GM12878 (cell line): ENCODE measurements around the gene PHACTR1. TPM values are rescaled to one million over a fixed set of nuclear protein-coding genes. Genes with fewer than 3 reads are reported as not detected.

Source experiments
- ATAC-seq: fragments of 200-7000 bp; cut with Tn5 transposase; 3 replicates; pipeline ENCODE4 v1.9.1; 2020; ENCODE audit warnings: mild to moderate bottlenecking, moderate library complexity
- BruUV-seq: library from RNA; stranded (reverse); fragments of 400-500 nt; replicated peaks from 2 replicates; lab custom pipeline; 2021; lab: Mats Ljungman, UMichigan
- CTCF ChIA-PET: fragments of 300-600 bp; sonication (Branson Sonifier 250); formaldehyde crosslinking; extraction: SDS; loops from one replicate; lab custom pipeline; 2021; ENCODE audit warnings: inconsistent platforms; lab: Yijun Ruan, JAX
- POLR2A ChIA-PET: fragments of 350-600 bp; formaldehyde crosslinking; extraction: SDS; loops from one replicate; lab custom pipeline; 2021; ENCODE audit warnings: inconsistent platforms; lab: Charles Lee
- RAD21 ChIA-PET: fragments of 300-600 bp; sonication (Branson Sonifier 250); formaldehyde crosslinking; loops from one replicate; lab custom pipeline; 2023; ENCODE audit warnings: antibody characterized with exemption; ENCODE audit not compliant: unreplicated experiment; lab: Charles Lee
- SMC1A ChIA-PET: fragments of 300-600 bp; sonication (Branson Sonifier 250); formaldehyde crosslinking; loops from one replicate; lab custom pipeline; 2023; ENCODE audit not compliant: unreplicated experiment, uncharacterized antibody; lab: Charles Lee
- DNase-seq: peaks from one replicate; pipeline ENCODE4 v3.0.0-alpha.2; 2011; ENCODE audit warnings: low read depth, low spot score
- FAIRE-seq: peaks from 3 replicates; lab custom pipeline; 2011; peaks lifted over from hg19 to GRCh38; lab: Jason Lieb, UNC
- H2AFZ ChIP-seq: 2 replicates; pipeline ENCODE4 v1.6.0; 2011; ENCODE audit warnings: low read depth, low read length, control low read depth; ENCODE audit not compliant: control insufficient read depth
- H3K27ac ChIP-seq: 2 replicates; pipeline ENCODE4 v1.5.1; 2011; ENCODE audit warnings: control low read depth; ENCODE audit not compliant: control insufficient read depth, insufficient read depth
- H3K27me3 ChIP-seq, 2 experiments: replicated peaks in 1 of 2; 2 replicates each; pipeline versions ENCODE4 v1.6.0 to v1.6.1; 2011; ENCODE audit warnings: low read length in 1 of 2; ENCODE audit not compliant: control insufficient read depth in 2 of 2, insufficient read depth in 2 of 2
- H3K36me3 ChIP-seq, 2 experiments: 2 replicates each; pipeline ENCODE4 v1.5.1; 2011; ENCODE audit warnings: low read length in 1 of 2; ENCODE audit not compliant: control insufficient read depth in 2 of 2, insufficient read depth in 2 of 2
- H3K4me1 ChIP-seq: 2 replicates; pipeline ENCODE4 v1.6.1; 2011; ENCODE audit warnings: mild to moderate bottlenecking, low read length, moderate library complexity, mixed read lengths; ENCODE audit not compliant: control insufficient read depth, insufficient read depth
- H3K4me2 ChIP-seq: 2 replicates; pipeline ENCODE4 v1.6.0; 2011; ENCODE audit warnings: control low read depth; ENCODE audit not compliant: control insufficient read depth, insufficient read depth
- H3K4me3 ChIP-seq: fragments of 200-600 bp; sonication (generic); 2 replicates; pipeline ENCODE4 v1.5.1; 2016
- H3K79me2 ChIP-seq: 2 replicates; pipeline ENCODE4 v1.6.0; 2011; ENCODE audit warnings: low read length; ENCODE audit not compliant: control insufficient read depth, insufficient read depth
- H3K9ac ChIP-seq: 2 replicates; pipeline ENCODE4 v1.8.0; 2011; ENCODE audit warnings: low read length, control low read depth, mixed read lengths; ENCODE audit not compliant: control insufficient read depth, insufficient read depth
- H3K9me3 ChIP-seq: replicated peaks from 3 replicates; pipeline ENCODE4 v1.5.1; 2011; ENCODE audit warnings: mild to moderate bottlenecking, low read length; ENCODE audit not compliant: control insufficient read depth, insufficient read depth
- H4K20me1 ChIP-seq: 2 replicates; pipeline ENCODE4 v1.6.0; 2011; ENCODE audit not compliant: control insufficient read depth, insufficient read depth
- BHLHE40 ChIP-seq, 2 experiments: fragments of 450-650 bp in 1 of 2; IDR thresholded peaks; 2 replicates each; pipeline ENCODE4 v1.6.1; 2011 to 2017; ENCODE audit warnings: low read depth in 2 of 2, borderline replicate concordance in 1 of 2, improper control_type of control experiment in 1 of 2, low read length in 1 of 2, mild to moderate bottlenecking in 1 of 2
- CBX3 ChIP-seq: fragments of 200-600 bp; sonication (generic); IDR thresholded peaks from 2 replicates; pipeline ENCODE4 v1.6.1; 2016; ENCODE audit warnings: low read depth, borderline replicate concordance
- CBX5 ChIP-seq: sonication (generic); IDR thresholded peaks from 2 replicates; pipeline ENCODE4 v1.6.1; 2016; ENCODE audit warnings: low read depth, moderate library complexity, mild to moderate bottlenecking, inconsistent platforms
- EP300 ChIP-seq, 2 experiments: fragments of 150-350 bp in 1 of 2; IDR thresholded peaks; 2 replicates each; pipeline ENCODE4 v1.6.1; 2011 to 2012; ENCODE audit warnings: low read depth in 2 of 2, low read length in 2 of 2, borderline replicate concordance in 1 of 2, improper control_type of control experiment in 1 of 2, inconsistent platforms in 1 of 2; ENCODE audit not compliant: control insufficient read depth in 1 of 2
- FOS ChIP-seq: IDR thresholded peaks from 3 replicates; pipeline ENCODE4 v1.6.1; 2011; ENCODE audit warnings: borderline replicate concordance; ENCODE audit not compliant: insufficient read length; ENCODE audit errors: extremely low read depth
- GABPA ChIP-seq: IDR thresholded peaks from 2 replicates; pipeline ENCODE4 v1.6.1; 2014; ENCODE audit warnings: antibody characterized with exemption, low read depth, mild to moderate bottlenecking, inconsistent platforms
- JUNB ChIP-seq: IDR thresholded peaks from 2 replicates; pipeline ENCODE4 v1.6.1; 2016; ENCODE audit warnings: antibody characterized with exemption, mild to moderate bottlenecking
- KAT2A ChIP-seq: conservative IDR thresholded peaks from 2 replicates; pipeline ENCODE4 v1.6.1; 2011; ENCODE audit warnings: low read depth, low read length; ENCODE audit not compliant: control insufficient read depth
- KDM1A ChIP-seq: fragments of 200-600 bp; sonication (generic); IDR thresholded peaks from 2 replicates; pipeline ENCODE4 v1.6.1; 2016; ENCODE audit warnings: borderline replicate concordance
- LARP7 ChIP-seq: fragments of 450-650 bp; IDR thresholded peaks from 2 replicates; pipeline ENCODE4 v1.6.1; 2017; ENCODE audit warnings: mild to moderate bottlenecking
- NR2F1 ChIP-seq: fragments of 450-650 bp; conservative IDR thresholded peaks from 2 replicates; pipeline ENCODE4 v1.6.1; 2017; ENCODE audit warnings: mild to moderate bottlenecking
- PBX3 ChIP-seq: IDR thresholded peaks from 2 replicates; pipeline ENCODE4 v1.6.1; 2011; ENCODE audit warnings: mild to moderate bottlenecking, low read depth, low read length, moderate library complexity; ENCODE audit not compliant: insufficient replicate concordance
- PKNOX1 ChIP-seq: fragments of 450-650 bp; IDR thresholded peaks from 2 replicates; pipeline ENCODE4 v1.6.1; 2016; ENCODE audit warnings: mild to moderate bottlenecking
- POLR2AphosphoS5 ChIP-seq: IDR thresholded peaks from 2 replicates; pipeline ENCODE4 v1.6.1; 2011; ENCODE audit warnings: mild to moderate bottlenecking, low read length, inconsistent platforms
- RCOR1 ChIP-seq: conservative IDR thresholded peaks from 2 replicates; pipeline ENCODE4 v1.6.1; 2012; ENCODE audit warnings: low read depth, low read length, improper control_type of control experiment
- REST ChIP-seq: IDR thresholded peaks from 2 replicates; pipeline ENCODE4 v1.6.1; 2012; ENCODE audit warnings: mild to moderate bottlenecking, low read depth, low read length
- SIX5 ChIP-seq: IDR thresholded peaks from 2 replicates; pipeline ENCODE4 v1.6.1; 2011; ENCODE audit warnings: mild to moderate bottlenecking, low read depth, low read length, moderate library complexity; ENCODE audit not compliant: severe bottlenecking
- TCF7 ChIP-seq: IDR thresholded peaks from 2 replicates; pipeline ENCODE4 v1.6.1; 2014; ENCODE audit warnings: antibody characterized with exemption, borderline replicate concordance
- ZBED1 ChIP-seq: IDR thresholded peaks from 2 replicates; pipeline ENCODE4 v1.6.1; 2016; ENCODE audit warnings: borderline replicate concordance
- WGBS: methylation state at CpG from one replicate; pipeline ENCODE4 v1.1.6; 2016; ENCODE audit warnings: low lambda C conversion rate; ENCODE audit not compliant: insufficient replicate concordance, insufficient coverage; ENCODE audit errors: missing lambda C conversion rate; 5-methylcytosine and 5-hydroxymethylcytosine counted together
- in situ Hi-C: fragments of 300-500 bp; cut with MboI; formaldehyde crosslinking; loops from 9 replicates; pipeline ENCODE4 v1.14.3; 2018; ENCODE audit warnings: mixed read lengths
- intact Hi-C: fragments of 100-400 bp; cut with micrococcal nuclease; formaldehyde crosslinking; loops from one replicate; pipeline ENCODE4 v1.14.2; 2022; ENCODE audit not compliant: unreplicated experiment
- polyA plus RNA-seq, 11 experiments: library from polyadenylated mRNA; depleted of rRNA in 4 of 11; unstranded in 6 of 11; stranded (reverse) in 5 of 11; fragments of >200 nt; fragmentation: Nextera tagmentation in 4 of 11; fragmentation: Illumina TruSeq in 1 of 11; extraction: Ambion mirVana in 4 of 11; extraction: Trizol in 1 of 11; gene quantifications; 1 replicate in 1 of 11; 2 replicates in 10 of 11; pipeline versions ENCODE4 v1.2.1 to v1.2.3, GENCODE V29; 2011 to 2016; ENCODE audit warnings: inconsistent platforms in 2 of 11, missing spikeins in 2 of 11, low read depth in 1 of 11
- total RNA-seq, 4 experiments: library from RNA; depleted of rRNA in 3 of 4; stranded (reverse); fragments of >200 nt in 3 of 4; fragmentation: Illumina TruSeq in 1 of 4; extraction: Trizol in 1 of 4; gene quantifications; 2 replicates each; pipeline versions ENCODE4 v1.2.1 to v1.2.3, GENCODE V29; 2013 to 2021

PHACTR1 gene
- total and polyA plus RNA-seq, 10 of the 15 experiments (the other 5 are each of a cell fraction or from before 2014, with no cell fraction given), result 34.2 to 94.6 (median 62.3) TPM

GRCh38 chr6:12923644-12924235 lies 207.2 kb downstream of the PHACTR1 start:
- in situ Hi-C loops (loop anchor here (25.0 kb wide), 1 partner anchor 614 kb away; no protein-coding TSS in a partner anchor), intact Hi-C loops (no loop called here)
- Histone ChIP-seq H3K9ac (no peak overlapping the region), H3K27ac (no peak overlapping the region), H3K4me2 (no peak overlapping the region), H3K27me3 (peaks cover 0 to 1% of the 10 kb centered on the region in 2 experiments; a peak in 2 of 4 replicates), H3K9me3 (no peaks in the 10 kb centered on the region), H4K20me1 (no peaks in the 10 kb centered on the region), H2AFZ (no peak overlapping the region), H3K4me1 (no peaks in the 10 kb centered on the region), H3K79me2 (no peaks in the 10 kb centered on the region), H3K36me3 (no peaks in the 10 kb centered on the region), H3K4me3 (no peak overlapping the region)
- DNase-seq (no peak), ATAC-seq (peak; percentile 73), FAIRE-seq (peak; percentile 31)
- 0% methylated on average over 3 of the region's 3 CpGs for WGBS
- ChIA-PET CTCF (interaction anchor here (0.6 to 1.5 kb wide), 2 partner anchors 11 to 305 kb away, joined by 3 to 4 read pairs; no protein-coding TSS in a partner anchor), SMC1A (interaction anchor here (0.6 to 1.0 kb wide), 2 partner anchors 131 to 607 kb away, joined by 3 read pairs; no protein-coding TSS in a partner anchor), RAD21 (no interaction called here), POLR2A (interaction anchor here (0.6 kb wide), 1 partner anchor 149 kb away, joined by 4 read pairs; no protein-coding TSS in a partner anchor)
- no TSS peak for BruUV-seq
- no peak for TF ChIP-seq KDM1A
- no peak for TF ChIP-seq GABPA
- TF ChIP-seq JUNB, result peak; percentile 58
- no peak for TF ChIP-seq KAT2A
- peak in 1 of 2 experiments; percentile 60; a peak in 1 of 4 replicates for TF ChIP-seq EP300 (IDR thresholded peaks at IDR 0.05; ENCODE audit: borderline replicate concordance in 1 of 2, control insufficient read depth in 1 of 2, low read depth in 2 of 2, low read length in 2 of 2)
- TF ChIP-seq NR2F1, result 0 out of 2 replicates have a peak, but pooled peaks have one; percentile 31
- TF ChIP-seq RCOR1, result no peak
- no peak for TF ChIP-seq CBX5
- TF ChIP-seq REST, result no peak
- no peak for TF ChIP-seq POLR2AphosphoS5
- TF ChIP-seq PKNOX1, result no peak
- TF ChIP-seq BHLHE40 (IDR thresholded peaks at IDR 0.05; ENCODE audit: borderline replicate concordance in 1 of 2, low read depth in 2 of 2, low read length in 1 of 2), result 0 out of 4 replicates have a peak, but pooled peaks of 1 of the 2 experiments have one; percentile 20
- no peak for TF ChIP-seq LARP7
- no peak for TF ChIP-seq FOS
- TF ChIP-seq CBX3, result no peak
- TF ChIP-seq TCF7, result no peak
- TF ChIP-seq ZBED1, result no peak
- TF ChIP-seq PBX3, result no peak
- TF ChIP-seq SIX5, result no peak
